Keratinocyte (primary cell): ENCODE results near the gene EXOSC9. TPM values are rescaled to one million over a fixed set of nuclear protein-coding genes. Genes with fewer than 3 reads are reported as not detected.

Experiments used
- DNase-seq: peaks from one replicate; pipeline ENCODE4 v3.0.0-alpha.2; 2011; ENCODE audit warnings: low read depth, missing footprints, low spot score
- FAIRE-seq: peaks from 2 replicates; lab custom pipeline; 2011; peaks lifted over from hg19 to GRCh38; lab: Jason Lieb, UNC
- H2AFZ ChIP-seq: 2 replicates; pipeline ENCODE4 v1.6.0; 2012; ENCODE audit warnings: low read length, control low read depth, inconsistent platforms; ENCODE audit not compliant: control insufficient read depth
- H3K27ac ChIP-seq: 2 replicates; pipeline ENCODE4 v1.5.1; 2011; ENCODE audit warnings: low read length; ENCODE audit not compliant: control insufficient read depth, insufficient read depth
- H3K27me3 ChIP-seq: 3 replicates; pipeline ENCODE4 v1.6.0; 2011; ENCODE audit warnings: low read length; ENCODE audit not compliant: control insufficient read depth, insufficient read depth; ENCODE audit errors: extremely low read depth
- H3K36me3 ChIP-seq, 2 experiments: 2 replicates in 1 of 2; 3 replicates in 1 of 2; pipeline ENCODE4 v1.5.1; 2011; ENCODE audit warnings: low read length in 2 of 2, mild to moderate bottlenecking in 1 of 2; ENCODE audit not compliant: control insufficient read depth in 2 of 2, insufficient read depth in 2 of 2; ENCODE audit errors: extremely low read depth in 1 of 2
- H3K4me1 ChIP-seq: 3 replicates; pipeline ENCODE4 v1.5.1; 2011; ENCODE audit warnings: low read length; ENCODE audit not compliant: control insufficient read depth, insufficient read depth; ENCODE audit errors: extremely low read depth
- H3K4me2 ChIP-seq: 3 replicates; pipeline ENCODE4 v1.6.0; 2011; ENCODE audit warnings: low read depth, low read length; ENCODE audit not compliant: control insufficient read depth, insufficient read depth; ENCODE audit errors: extremely low read depth
- H3K4me3 ChIP-seq, 3 experiments: fragments of 200-600 bp in 1 of 3; sonication (generic) in 1 of 3; 2 replicates in 2 of 3; 3 replicates in 1 of 3; pipeline ENCODE4 v1.5.1; 2011 to 2016; ENCODE audit warnings: low read length in 3 of 3, mild to moderate bottlenecking in 3 of 3, control low read depth in 2 of 3, inconsistent platforms in 1 of 3, low read depth in 1 of 3, mixed read lengths in 1 of 3, mixed run types in 1 of 3, moderate library complexity in 1 of 3; ENCODE audit not compliant: control insufficient read depth in 2 of 3, insufficient read depth in 2 of 3; ENCODE audit errors: extremely low read depth in 1 of 3
- H3K79me2 ChIP-seq: 2 replicates; pipeline ENCODE4 v1.6.0; 2012; ENCODE audit warnings: low read length; ENCODE audit not compliant: control insufficient read depth, insufficient read depth
- H3K9ac ChIP-seq: 3 replicates; pipeline ENCODE4 v1.6.0; 2011; ENCODE audit warnings: low read length; ENCODE audit not compliant: control insufficient read depth, insufficient read depth; ENCODE audit errors: extremely low read depth
- H3K9me1 ChIP-seq: 3 replicates; pipeline ENCODE4 v1.6.0; 2011; ENCODE audit warnings: low read length; ENCODE audit not compliant: control insufficient read depth, insufficient read depth; ENCODE audit errors: extremely low read depth
- H3K9me3 ChIP-seq: 2 replicates; pipeline ENCODE4 v1.5.1; 2012; ENCODE audit warnings: low read depth, low read length; ENCODE audit not compliant: control insufficient read depth
- H4K20me1 ChIP-seq: 3 replicates; pipeline ENCODE4 v1.6.0; 2011; ENCODE audit warnings: low read length; ENCODE audit not compliant: control insufficient read depth, insufficient read depth; ENCODE audit errors: extremely low read depth
- CTCF ChIP-seq, 3 experiments: IDR thresholded peaks in 1 of 3; conservative IDR thresholded peaks in 1 of 3; optimal IDR thresholded peaks in 1 of 3; 2 replicates in 2 of 3; 3 replicates in 1 of 3; pipeline versions ENCODE3 to v1.5.1; 2011; ENCODE audit warnings: low read length in 3 of 3, mild to moderate bottlenecking in 3 of 3, moderate library complexity in 2 of 3, control low read depth in 1 of 3, inconsistent platforms in 1 of 3; ENCODE audit not compliant: insufficient read depth in 2 of 3; ENCODE audit errors: extremely low read depth in 1 of 3
- EZH2 ChIP-seq: IDR thresholded peaks from one replicate; pipeline ENCODE4 v1.6.1; 2012; ENCODE audit warnings: inconsistent platforms, mild to moderate bottlenecking, low read length, moderate library complexity
- dilution Hi-C: fragments of 300-500 bp; cut with MboI; formaldehyde crosslinking; loops from one replicate; pipeline ENCODE4 v1.7.0; 2020; ENCODE audit warnings: low sequenced_read_pairs; ENCODE audit not compliant: extremely low pct_ligation_motif_present
- polyA plus RNA-seq, 5 experiments: library from polyadenylated mRNA; depleted of rRNA in 3 of 5; stranded (reverse) in 3 of 5; stranded (forward) in 1 of 5; unstranded in 1 of 5; fragments of >200 nt; gene quantifications; 1 replicate in 1 of 5; 2 replicates in 3 of 5; 3 replicates in 1 of 5; pipeline versions ENCODE4 v1.2.1 to v1.2.3, GENCODE V29; 2011 to 2012; ENCODE audit warnings: missing spikeins in 2 of 5, low read depth in 1 of 5, low replicate concordance in 1 of 5

Gene EXOSC9
- polyA plus RNA-seq, 1 donor (not counting 4 experiments of a cell fraction or from before 2014, with no cell fraction given): 35.4 TPM

GRCh38 chr4:121794505-121795188, 6.5 kb upstream of the EXOSC9 start:
- Histone ChIP-seq H2AFZ (no peak overlapping the region), H3K4me3 (no peak overlapping the region), H3K9ac (no peak overlapping the region), H3K9me3 (no peaks in the 10 kb centered on the region), H3K79me2 (no peaks in the 10 kb centered on the region), H3K27me3 (no peaks in the 10 kb centered on the region), H3K4me2 (no peak overlapping the region), H3K4me1 (peaks cover 17% of the 10 kb centered on the region), H3K9me1 (no peaks in the 10 kb centered on the region), H4K20me1 (no peaks in the 10 kb centered on the region), H3K36me3 (no peaks in the 10 kb centered on the region), H3K27ac (no peak overlapping the region)
- FAIRE-seq: no peak
- no peak for DNase-seq
- dilution Hi-C loops: no loop called here
- TF ChIP-seq CTCF (optimal IDR thresholded peaks at IDR 0.05 in 1 of 3, IDR thresholded peaks at IDR 0.05 in 1 of 3, conservative IDR thresholded peaks at IDR 0.05 in 1 of 3; ENCODE audit: extremely low read depth in 1 of 3, insufficient read depth in 2 of 3, low read length in 3 of 3) (no peak), EZH2 (no peak)

DNA sequence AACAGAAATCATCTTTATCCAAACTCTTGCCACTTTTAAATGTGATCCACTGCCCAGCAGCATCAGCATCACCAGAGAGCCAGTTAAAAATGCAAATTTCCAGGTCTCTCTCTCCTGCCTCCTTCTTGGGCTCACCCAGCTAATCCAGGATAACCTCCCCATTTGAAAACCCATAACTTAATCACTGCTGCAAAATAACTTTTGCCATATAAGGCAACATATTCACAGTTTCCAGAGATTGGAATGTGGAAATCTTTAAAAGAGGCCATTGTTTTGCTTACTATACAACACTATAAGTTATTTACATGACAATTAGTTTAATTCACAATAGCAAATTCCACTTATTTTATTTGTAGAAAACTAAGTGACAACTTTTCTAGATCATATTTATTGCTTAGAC, 4.8 kb upstream of the EXOSC9 start:
- H3K27ac ChIP-seq: no peak overlapping the region
- H3K9me3 ChIP-seq: no peaks in the 10 kb centered on the region
- H3K9me1 ChIP-seq: no peaks in the 10 kb centered on the region
- H3K27me3 ChIP-seq: no peaks in the 10 kb centered on the region
- no peak overlapping the region for H2AFZ ChIP-seq
- no peak overlapping the region for H3K9ac ChIP-seq
- H3K4me1 ChIP-seq: peaks cover 12% of the 10 kb centered on the region
- no peaks in the 10 kb centered on the region for H3K36me3 ChIP-seq
- no peaks in the 10 kb centered on the region for H4K20me1 ChIP-seq
- no peak for TF ChIP-seq CTCF (optimal IDR thresholded peaks at IDR 0.05 in 1 of 3, IDR thresholded peaks at IDR 0.05 in 1 of 3, conservative IDR thresholded peaks at IDR 0.05 in 1 of 3; ENCODE audit: extremely low read depth in 1 of 3, insufficient read depth in 2 of 3, low read length in 3 of 3)
- TF ChIP-seq EZH2: no peak
- dilution Hi-C loops: no loop called here
- H3K4me3 ChIP-seq: no peak overlapping the region
- no peak overlapping the region for H3K4me2 ChIP-seq
- FAIRE-seq (no peak), DNase-seq (no peak)
- H3K79me2 ChIP-seq: peaks cover 1% of the 10 kb centered on the region
